Fibroblast of lung (primary cell): ENCODE results near the gene BCL2L14.

Experiments
- CTCF ChIP-seq, 2 donors: IDR thresholded peaks in 1 of 2; conservative IDR thresholded peaks in 1 of 2; 1 replicate in 1 of 2; 2 replicates in 1 of 2; pipeline ENCODE4 v1.5.1; 2011 to 2012; ENCODE audit warnings: low read length in 2 of 2, control low read depth in 1 of 2, inconsistent platforms in 1 of 2, low read depth in 1 of 2, mild to moderate bottlenecking in 1 of 2
- EZH2 ChIP-seq: IDR thresholded peaks from 2 replicates; pipeline ENCODE4 v1.5.1; 2012; ENCODE audit warnings: low read length, control low read depth, mild to moderate bottlenecking; ENCODE audit errors: missing control alignments

- TF ChIP-seq CTCF (conservative IDR thresholded peaks at IDR 0.05 in 1 of 2, IDR thresholded peaks at IDR 0.05 in 1 of 2; ENCODE audit: low read depth in 1 of 2, low read length in 2 of 2): no peak
- TF ChIP-seq EZH2: no peak
Observed at GRCh38 chr12:12083688-12084087, 12.9 kb downstream of the BCL2L14 start.
